Activated CD8-positive, alpha-beta T cell treated with anti-CD3 and anti-CD28 coated beads for 36 hours (primary cell): ENCODE measurements around the gene SNX18. TPM values are rescaled to one million over a fixed set of nuclear protein-coding genes. Genes with fewer than 3 reads are reported as not detected.
"Not testable (repeated sequence)": the region's sequence is repeated elsewhere in the genome, so short reads cannot be mapped to it uniquely, and the experiment has no call there.

Source experiments
- ATAC-seq: fragments of 200-7000 bp; cut with Tn5 transposase; one replicate; pipeline ENCODE4 v1.10.0; 2021; ENCODE audit warnings: mild to moderate bottlenecking, moderate library complexity
- CTCF ChIA-PET: fragments of 350-600 bp; sonication (Branson Sonifier 250); formaldehyde crosslinking; loops from one replicate; lab custom pipeline; 2021; ENCODE audit warnings: antibody characterized with exemption; lab: Charles Lee
- POLR2A ChIA-PET: fragments of 350-600 bp; sonication (Branson Sonifier 250); formaldehyde crosslinking; loops from one replicate; lab custom pipeline; 2021; ENCODE audit warnings: antibody characterized with exemption; lab: Charles Lee
- DNase-seq: peaks from one replicate; pipeline ENCODE4 v3.0.0-alpha.2; 2020
- H3K27ac Mint-ChIP-seq: one replicate; pipeline ENCODE4 v1.8.0; 2021; ENCODE audit warnings: mild to moderate bottlenecking, mixed read lengths
- H3K27me3 Mint-ChIP-seq: one replicate; pipeline ENCODE4 v1.8.0; 2021; ENCODE audit warnings: mixed read lengths
- H3K36me3 Mint-ChIP-seq: one replicate; pipeline ENCODE4 v1.8.0; 2021; ENCODE audit warnings: low read depth, mixed read lengths
- H3K4me1 Mint-ChIP-seq: one replicate; pipeline ENCODE4 v1.8.0; 2021; ENCODE audit warnings: low read depth, mixed read lengths
- H3K4me3 Mint-ChIP-seq: one replicate; pipeline ENCODE4 v1.8.0; 2021; ENCODE audit warnings: mild to moderate bottlenecking, moderate library complexity, mixed read lengths
- H3K9me3 Mint-ChIP-seq: one replicate; pipeline ENCODE4 v1.8.0; 2021; ENCODE audit warnings: mixed read lengths
- CTCF ChIP-seq: fragments of 200-600 bp; IDR thresholded peaks from one replicate; pipeline ENCODE4 v1.8.0; 2022; ENCODE audit warnings: antibody characterized with exemption, mild to moderate bottlenecking
- intact Hi-C: fragments of 100-400 bp; cut with micrococcal nuclease; formaldehyde crosslinking; loops from one replicate; pipeline ENCODE4 v1.10.0; 2022
- total RNA-seq, 2 experiments: library from RNA; stranded (reverse); gene quantifications; one replicate each; pipeline ENCODE4 v1.2.3, GENCODE V29; 2021

The SNX18 gene
- total RNA-seq, 2 experiments from 2014 or later, result 5.9 to 6.8 TPM

DNA sequence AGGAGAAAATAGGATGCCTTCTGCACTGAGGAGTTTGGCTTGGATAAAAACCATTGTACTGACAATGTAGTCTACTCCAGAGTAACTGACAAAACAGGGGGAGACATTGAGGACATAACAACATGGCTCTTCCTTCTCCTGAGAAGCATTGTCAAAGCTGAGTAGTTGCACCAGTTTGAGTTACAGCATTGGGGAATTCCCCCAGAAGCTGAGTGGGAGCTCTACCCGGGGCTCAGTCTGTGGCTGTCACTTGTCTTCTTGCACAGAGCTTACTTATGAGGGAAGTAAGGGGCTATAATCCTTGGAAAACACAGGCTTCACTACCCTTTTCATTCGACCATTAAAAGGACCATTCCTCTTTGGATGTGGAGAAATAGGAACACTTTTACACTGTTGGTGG, 40.9 kb upstream of the SNX18 start:
- Mint-ChIP-seq H3K9me3 (no peaks in the 10 kb centered on the region), H3K36me3 (no peaks in the 10 kb centered on the region), H3K4me1 (no peaks in the 10 kb centered on the region), H3K4me3 (no peak overlapping the region), H3K27ac (no peak overlapping the region), H3K27me3 (peaks cover 10% of the 10 kb centered on the region)
- POLR2A ChIA-PET, result no interaction called here
- DNase-seq (no peak), ATAC-seq (no peak)
- CTCF ChIA-PET, result interaction anchor here (1.0 kb wide), 1 partner anchor 13 kb away, joined by 5 read pairs; no protein-coding TSS in a partner anchor
- intact Hi-C loops, result no loop called here
- TF ChIP-seq CTCF, result no peak

GRCh38 chr5:54477941-54478478, 39.5 kb upstream of the SNX18 start:
- no peak for DNase-seq
- Mint-ChIP-seq H3K4me3 (no peak overlapping the region), H3K4me1 (no peaks in the 10 kb centered on the region), H3K27me3 (peaks cover 14% of the 10 kb centered on the region), H3K27ac (no peak overlapping the region), H3K9me3 (no peaks in the 10 kb centered on the region), H3K36me3 (no peaks in the 10 kb centered on the region)
- ChIA-PET POLR2A (no interaction called here), CTCF (interaction anchor here (2.2 kb wide), 1 partner anchor 11 kb away, joined by 14 read pairs; no protein-coding TSS in a partner anchor)
- intact Hi-C loops, result no loop called here
- ATAC-seq, result no peak
- no peak for TF ChIP-seq CTCF

- H3K9me3 Mint-ChIP-seq, result no peaks in the 10 kb centered on the region
- H3K27me3 Mint-ChIP-seq, result peaks cover 15% of the 10 kb centered on the region
- H3K4me1 Mint-ChIP-seq, result no peaks in the 10 kb centered on the region
- H3K4me3 Mint-ChIP-seq, result no peak overlapping the region
- ChIA-PET POLR2A (no interaction called here), CTCF (interaction anchor here (1.7 kb wide), 1 partner anchor 9 kb away, joined by 4 read pairs; no protein-coding TSS in a partner anchor)
- no peak for TF ChIP-seq CTCF
- no peak for DNase-seq
- intact Hi-C loops, result no loop called here
- ATAC-seq, result no peak
- H3K36me3 Mint-ChIP-seq, result no peaks in the 10 kb centered on the region
- H3K27ac Mint-ChIP-seq, result no peak overlapping the region
Measured at GRCh38 chr5:54480296-54480695, 37.3 kb upstream of the SNX18 start.

DNA sequence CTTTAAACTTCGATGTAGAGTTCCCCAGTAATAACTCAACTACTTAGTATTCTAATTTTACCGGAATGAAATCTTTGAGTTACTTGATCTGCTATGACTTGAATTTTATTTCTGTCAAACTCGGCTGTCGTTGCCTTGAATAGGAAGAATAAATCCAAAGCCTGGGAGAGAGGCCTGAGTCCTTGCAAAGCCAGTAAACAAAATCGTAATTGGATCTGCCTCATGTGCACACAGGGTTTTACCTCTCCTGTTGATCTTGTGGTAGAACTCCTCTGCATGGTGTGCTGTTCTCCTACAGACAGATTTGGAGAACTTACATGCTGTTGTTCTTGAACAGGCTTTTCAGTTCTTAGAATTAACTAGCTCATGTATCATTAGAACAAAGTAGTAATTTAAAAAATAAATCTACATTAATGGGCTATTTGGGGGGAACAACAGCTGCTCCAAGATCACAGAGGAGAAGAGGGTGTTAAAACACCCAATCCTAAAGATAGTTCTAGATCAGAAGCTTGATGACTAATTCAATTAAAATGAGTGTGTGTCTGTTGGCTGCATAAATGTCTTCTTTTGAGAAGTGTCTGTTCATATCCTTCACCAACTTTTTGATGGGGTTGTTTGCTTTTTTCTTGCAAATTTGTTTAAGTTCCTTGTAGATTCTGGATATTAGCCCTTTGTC, 33.2 kb upstream of the SNX18 start:
- H3K4me3 Mint-ChIP-seq, result no peak overlapping the region
- ChIA-PET POLR2A (interaction anchor here (0.6 kb wide), 1 partner anchor 1295 kb away, joined by 3 read pairs; no protein-coding TSS in a partner anchor), CTCF (no interaction called here)
- no peak overlapping the region for H3K27ac Mint-ChIP-seq
- H3K27me3 Mint-ChIP-seq, result peaks cover 16% of the 10 kb centered on the region
- intact Hi-C loops, result no loop called here
- DNase-seq (no peak), ATAC-seq (no peak)
- no peaks in the 10 kb centered on the region for H3K9me3 Mint-ChIP-seq
- no peaks in the 10 kb centered on the region for H3K4me1 Mint-ChIP-seq
- TF ChIP-seq CTCF, result no peak
- H3K36me3 Mint-ChIP-seq, result peaks cover 2% of the 10 kb centered on the region

DNA sequence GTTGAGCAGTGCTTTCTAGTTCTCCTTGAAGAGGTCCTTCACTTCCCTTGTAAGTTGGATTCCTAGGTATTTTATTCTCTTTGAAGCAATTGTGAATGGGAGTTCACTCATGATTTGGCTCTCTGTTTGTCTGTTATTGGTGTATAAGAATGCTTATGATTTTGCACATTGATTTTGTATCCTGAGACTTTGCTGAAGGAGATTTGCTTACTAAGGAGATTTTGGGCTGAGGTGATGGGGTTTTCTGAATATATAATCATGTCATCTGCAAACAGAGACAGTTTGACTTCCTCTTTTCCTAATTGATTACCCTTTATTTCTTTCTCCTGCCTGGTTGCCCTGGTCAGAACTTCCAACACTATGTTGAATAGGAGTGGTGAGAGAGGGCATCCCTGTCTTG, 31.9 kb upstream of the SNX18 start:
- CTCF ChIA-PET, result interaction anchor here (0.6 kb wide), 1 partner anchor 282 kb away, joined by 3 read pairs; no protein-coding TSS in a partner anchor
- H3K27me3 Mint-ChIP-seq, DNase-seq, H3K9me3 Mint-ChIP-seq, H3K4me3 Mint-ChIP-seq, intact Hi-C loops, H3K4me1 Mint-ChIP-seq, ATAC-seq, H3K27ac Mint-ChIP-seq, POLR2A ChIA-PET, H3K36me3 Mint-ChIP-seq: not testable (repeated sequence)
